ENCODE measurements around the gene VRK3.
"Not testable (repeated sequence)": the region's sequence is repeated elsewhere in the genome, so short reads cannot be mapped to it uniquely, and the experiment has no call there.

VRK3 gene

GRCh38 chr19:50025022-50025793 lies at the start of gene VRK3:
VRK3 (minus strand) TSS chr19:50025372; CDS start chr19:50016162, 9,210 bp downstream.
- DNase-seq (ENCODE audit: low read depth) = peak; percentile 96

GRCh38 chr19:50068382-50068781 lies 43.2 kb upstream of the VRK3 start:
- DNase-seq (ENCODE audit: low read depth) = not testable (repeated sequence)

- DNase-seq (ENCODE audit: low read depth) = no peak
Observed at GRCh38 chr19:50067575-50067974, 42.4 kb upstream of the VRK3 start.

- no peak for DNase-seq (ENCODE audit: low read depth)
Observed at GRCh38 chr19:50065938-50066337, 40.8 kb upstream of the VRK3 start.

- DNase-seq (ENCODE audit: low read depth) = no peak
Observed at GRCh38 chr19:50061650-50062049, 36.5 kb upstream of the VRK3 start.

- DNase-seq (ENCODE audit: low read depth) = no peak
Observed at GRCh38 chr19:50060107-50060506, 34.9 kb upstream of the VRK3 start.

- DNase-seq (ENCODE audit: low read depth) = no peak
Observed at GRCh38 chr19:50059045-50059444, 33.9 kb upstream of the VRK3 start.

GRCh38 chr19:50058425-50058824 lies 33.3 kb upstream of the VRK3 start:
- DNase-seq (ENCODE audit: low read depth) = no peak

GRCh38 chr19:50053119-50053518 lies 27.9 kb upstream of the VRK3 start:
- no peak for DNase-seq (ENCODE audit: low read depth)

GRCh38 chr19:50051964-50052363 lies 26.8 kb upstream of the VRK3 start:
- no peak for DNase-seq (ENCODE audit: low read depth)

GRCh38 chr19:50051228-50051895 lies 26.2 kb upstream of the VRK3 start:
- not testable (repeated sequence) for DNase-seq (ENCODE audit: low read depth)

- DNase-seq (ENCODE audit: low read depth) = peak; percentile 74
Observed at GRCh38 chr19:50050406-50051227, 25.4 kb upstream of the VRK3 start.

GRCh38 chr19:50047671-50048070 lies 22.5 kb upstream of the VRK3 start:
- DNase-seq (ENCODE audit: low read depth) = no peak

- peak; percentile 41 for DNase-seq (ENCODE audit: low read depth)
Observed at GRCh38 chr19:50046649-50047503, 21.7 kb upstream of the VRK3 start.

GRCh38 chr19:50044922-50045321 lies 19.8 kb upstream of the VRK3 start:
- no peak for DNase-seq (ENCODE audit: low read depth)

- no peak for DNase-seq (ENCODE audit: low read depth)
Observed at GRCh38 chr19:50043967-50044366, 18.8 kb upstream of the VRK3 start.

GRCh38 chr19:50042363-50043024 lies 17.3 kb upstream of the VRK3 start:
- no peak for DNase-seq (ENCODE audit: low read depth)

GRCh38 chr19:50040967-50041366 lies 15.8 kb upstream of the VRK3 start:
- no peak for DNase-seq (ENCODE audit: low read depth)

GRCh38 chr19:50039968-50040367 lies 14.8 kb upstream of the VRK3 start:
- no peak for DNase-seq (ENCODE audit: low read depth)

GRCh38 chr19:50036908-50037307 lies 11.7 kb upstream of the VRK3 start:
- DNase-seq (ENCODE audit: low read depth) = no peak

GRCh38 chr19:50030937-50031336 lies 5.8 kb upstream of the VRK3 start:
- DNase-seq (ENCODE audit: low read depth) = no peak
